Bronchial epithelial cell (primary cell): ENCODE data around the gene VPS18. TPM values are rescaled to one million over a fixed set of nuclear protein-coding genes. Genes with fewer than 3 reads are reported as not detected.

ENCODE experiments used
- DNase-seq: peaks from one replicate; pipeline ENCODE4 v3.0.0-alpha.2; 2010; ENCODE audit warnings: low read depth
- FAIRE-seq: peaks from 2 replicates; lab custom pipeline; 2011; peaks lifted over from hg19 to GRCh38; lab: Jason Lieb, UNC
- H3K27me3 ChIP-seq: 2 replicates; pipeline ENCODE4 v1.5.1; 2011; ENCODE audit warnings: low read length; ENCODE audit not compliant: control insufficient read depth, insufficient read depth
- H3K36me3 ChIP-seq: 2 replicates; pipeline ENCODE4 v1.5.1; 2011; ENCODE audit warnings: low read length; ENCODE audit not compliant: control insufficient read depth, insufficient read depth
- H3K4me3 ChIP-seq: 2 replicates; pipeline ENCODE4 v1.5.1; 2011; ENCODE audit warnings: mild to moderate bottlenecking, low read depth, low read length, control low read depth
- CTCF ChIP-seq: IDR thresholded peaks from 2 replicates; pipeline ENCODE4 v1.5.1; 2011; ENCODE audit warnings: mild to moderate bottlenecking, moderate library complexity, low read length, control low read depth, inconsistent platforms; ENCODE audit not compliant: insufficient read depth, severe bottlenecking
- total RNA-seq: library from RNA; depleted of rRNA; stranded (reverse); fragments of >200 nt; gene quantifications from 2 replicates; pipeline ENCODE4 v1.2.1, GENCODE V29; 2014

The VPS18 gene
- total RNA-seq, result 26.3 and 30.6 TPM in 2 replicates

GRCh38 chr15:40893733-40894680, at the start of gene VPS18:
VPS18 (plus strand) TSS chr15:40894450; CDS start chr15:40894769, 319 bp downstream.
- Histone ChIP-seq H3K27me3 (no peaks in the 10 kb centered on the region), H3K36me3 (peaks cover 3% of the 10 kb centered on the region), H3K4me3 (peak within 1 kb of the TSS; percentile 78)
- DNase-seq (peak; percentile 93), FAIRE-seq (no peak)
- TF ChIP-seq CTCF, result peak; percentile 98

- no peak for TF ChIP-seq CTCF
- DNase-seq, result no peak
- Histone ChIP-seq H3K36me3 (peaks cover 8% of the 10 kb centered on the region), H3K4me3 (peak overlapping the region; percentile 91), H3K27me3 (no peaks in the 10 kb centered on the region)
- no peak for FAIRE-seq
Measured at GRCh38 chr15:40844696-40845030, 49.6 kb upstream of the VPS18 start.

- DNase-seq, result peak; percentile 49
- FAIRE-seq, result no peak
- peaks cover 9% of the 10 kb centered on the region for H3K36me3 ChIP-seq
- H3K4me3 ChIP-seq, result peak overlapping the region; percentile 91
- no peaks in the 10 kb centered on the region for H3K27me3 ChIP-seq
- TF ChIP-seq CTCF, result no peak
Measured at GRCh38 chr15:40845036-40845435, 49.2 kb upstream of the VPS18 start.

GRCh38 chr15:40845511-40846284, 48.6 kb upstream of the VPS18 start:
- peak overlapping the region; percentile 91 for H3K4me3 ChIP-seq
- peaks cover 13% of the 10 kb centered on the region for H3K36me3 ChIP-seq
- peak; percentile 96 for DNase-seq
- H3K27me3 ChIP-seq, result no peaks in the 10 kb centered on the region
- no peak for TF ChIP-seq CTCF
- FAIRE-seq, result peak; percentile 98

- no peaks in the 10 kb centered on the region for H3K27me3 ChIP-seq
- peaks cover 17% of the 10 kb centered on the region for H3K36me3 ChIP-seq
- FAIRE-seq, result no peak
- TF ChIP-seq CTCF, result no peak
- DNase-seq, result peak; percentile 67
- peak overlapping the region; percentile 91 for H3K4me3 ChIP-seq
Measured at GRCh38 chr15:40846841-40847222, 47.4 kb upstream of the VPS18 start.
